Glomerular visceral epithelial cell (primary cell): ENCODE results near the gene TTC22.

ENCODE experiments used
- DNase-seq: peaks from one replicate; pipeline ENCODE4 v3.0.0-alpha.2; 2016; ENCODE audit errors: extremely low spot score

Gene TTC22

GRCh38 chr1:54751426-54751825 is 49.7 kb downstream of the TTC22 start:
- DNase-seq, result no peak

DNA sequence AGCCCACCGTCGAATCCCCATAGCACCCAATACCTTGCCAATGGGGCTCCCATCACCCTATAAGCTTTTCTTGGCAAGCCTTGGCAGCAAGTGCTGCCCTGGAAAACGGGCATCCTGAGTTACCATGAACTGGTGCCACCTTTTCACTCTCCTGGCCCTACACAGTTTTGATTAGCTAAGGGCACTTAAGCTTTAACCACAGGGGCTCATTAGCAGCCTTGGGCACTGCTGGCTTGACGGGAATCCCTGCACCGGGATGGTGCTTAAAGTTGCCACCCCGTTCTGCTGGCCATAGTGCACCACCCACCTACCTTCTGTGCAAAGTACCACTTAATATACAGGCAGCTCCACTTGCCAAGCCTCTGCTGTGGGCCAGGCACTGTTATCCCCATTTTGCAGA is 50.5 kb downstream of the TTC22 start:
- no peak for DNase-seq

GRCh38 chr1:54748094-54748835 is 52.9 kb downstream of the TTC22 start:
- DNase-seq, result no peak

DNA sequence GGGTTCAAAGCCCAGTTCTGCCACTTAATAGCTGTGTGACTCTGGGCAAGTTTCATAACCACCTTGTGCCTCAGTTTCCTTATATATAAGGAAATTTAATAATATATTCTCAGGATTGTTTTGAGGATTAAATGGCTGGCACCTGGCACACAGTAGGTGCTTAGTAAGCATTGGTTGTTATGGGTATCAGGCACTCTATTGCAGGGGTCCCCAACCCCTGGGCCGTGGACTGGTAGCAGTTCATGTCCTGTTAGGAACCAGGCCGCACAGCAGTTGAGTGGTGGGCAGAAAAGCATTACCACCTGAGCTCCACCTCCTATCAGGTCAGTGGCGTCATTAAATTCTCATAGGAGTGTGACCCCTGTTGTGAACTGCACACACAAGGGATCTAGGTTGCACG is 55.3 kb downstream of the TTC22 start:
- DNase-seq, result no peak

DNA sequence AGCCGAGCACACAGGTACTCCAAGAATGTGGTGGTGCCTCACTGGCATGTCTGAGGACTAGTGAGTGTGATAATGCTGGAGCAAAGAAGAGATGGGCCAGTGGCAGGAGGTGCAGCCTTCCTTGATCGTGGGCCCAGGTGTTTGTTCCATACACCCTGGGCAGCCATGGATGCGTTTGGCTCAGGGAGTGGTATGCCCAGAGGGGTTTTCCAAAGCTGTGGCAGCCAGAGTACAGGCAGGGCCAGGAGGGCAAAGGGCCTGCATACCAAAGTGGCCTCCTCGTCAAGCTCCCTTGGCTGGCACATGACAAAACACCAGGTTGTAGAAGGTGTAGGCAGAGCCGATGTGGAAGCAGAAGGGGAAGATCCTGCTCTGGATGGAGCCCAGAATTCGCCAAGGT is 55.8 kb downstream of the TTC22 start:
- DNase-seq, result no peak

- no peak for DNase-seq
These were observed 56.4 kb downstream of the TTC22 start for GRCh38 chr1:54744696-54745095.

DNA sequence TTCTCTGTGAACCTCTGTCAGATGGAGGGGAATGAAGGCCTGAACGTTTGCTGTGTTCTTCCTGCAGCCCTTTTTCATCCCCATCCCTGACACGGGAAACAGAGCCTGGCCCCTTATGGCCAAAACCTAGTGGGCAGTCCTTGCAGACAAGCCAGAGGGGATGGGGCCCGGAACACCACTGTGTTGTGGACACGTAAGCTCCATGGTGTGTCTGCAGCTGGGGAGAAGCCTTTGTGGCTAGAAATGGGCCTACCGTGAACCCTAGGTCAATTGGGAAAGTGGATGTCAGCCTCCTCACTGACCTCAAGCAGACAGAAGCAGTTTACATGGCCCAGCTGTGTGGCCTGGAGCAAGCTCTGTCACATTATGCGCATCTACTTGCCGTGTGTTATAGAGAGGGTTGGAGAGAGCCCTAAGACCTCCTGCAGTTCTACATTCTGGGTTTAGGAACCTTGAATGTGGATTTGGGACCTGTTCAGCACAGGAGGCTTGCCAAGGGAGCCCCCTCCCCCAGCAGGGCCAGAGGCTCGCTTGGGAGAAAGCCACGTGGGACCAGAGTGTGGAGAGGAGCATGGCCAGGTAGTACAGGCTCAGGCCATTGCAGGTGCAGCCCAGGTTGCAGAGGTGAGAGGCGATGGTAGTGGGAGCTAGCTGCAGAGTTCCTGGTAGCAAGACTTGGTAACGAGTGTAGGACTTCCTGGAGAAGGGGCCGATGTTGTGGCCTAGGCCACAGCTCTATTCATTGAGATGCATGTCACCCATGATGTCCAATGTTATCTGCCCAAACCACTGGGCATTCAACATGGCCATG is 57.5 kb downstream of the TTC22 start:
- no peak for DNase-seq

DNA sequence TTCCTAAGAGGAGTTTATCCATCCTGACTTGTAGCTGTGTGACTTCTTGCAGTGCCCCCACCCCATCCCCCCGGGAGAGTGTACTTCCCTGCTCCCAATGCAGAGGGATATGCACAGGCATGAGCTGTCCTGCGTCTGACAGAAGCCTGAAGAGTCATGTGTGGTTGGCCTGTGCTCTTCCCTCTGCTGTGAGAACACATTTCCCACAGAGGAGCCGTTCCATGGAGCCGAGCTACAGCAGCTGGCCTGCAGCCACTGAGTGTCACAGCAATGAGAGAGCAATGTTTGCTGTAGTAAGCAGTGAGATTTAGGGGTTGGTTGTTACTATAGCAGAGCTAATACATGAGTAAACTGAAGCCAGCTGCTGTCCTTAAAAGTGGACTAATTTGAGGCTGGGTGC is 58.8 kb downstream of the TTC22 start:
- DNase-seq, result no peak

DNA sequence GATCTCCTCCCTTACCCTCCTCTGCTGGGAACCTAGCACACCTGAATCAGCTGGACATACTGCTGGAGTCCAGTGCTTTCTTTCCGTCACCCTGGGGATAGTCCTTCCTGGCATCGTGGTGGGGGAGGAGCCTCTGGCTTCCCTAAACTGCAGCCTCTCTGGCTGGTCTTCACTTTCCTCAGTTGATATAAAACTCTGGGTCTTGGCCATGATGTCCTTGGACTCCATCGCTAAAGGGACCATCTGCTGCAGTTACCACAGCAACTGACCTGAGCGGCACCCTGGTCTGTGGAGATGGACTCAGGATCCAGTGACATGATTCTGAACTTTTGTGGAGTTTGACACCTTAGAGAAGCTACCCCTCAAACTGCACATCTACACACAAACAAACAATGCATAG is 59.6 kb downstream of the TTC22 start:
- DNase-seq, result no peak

DNA sequence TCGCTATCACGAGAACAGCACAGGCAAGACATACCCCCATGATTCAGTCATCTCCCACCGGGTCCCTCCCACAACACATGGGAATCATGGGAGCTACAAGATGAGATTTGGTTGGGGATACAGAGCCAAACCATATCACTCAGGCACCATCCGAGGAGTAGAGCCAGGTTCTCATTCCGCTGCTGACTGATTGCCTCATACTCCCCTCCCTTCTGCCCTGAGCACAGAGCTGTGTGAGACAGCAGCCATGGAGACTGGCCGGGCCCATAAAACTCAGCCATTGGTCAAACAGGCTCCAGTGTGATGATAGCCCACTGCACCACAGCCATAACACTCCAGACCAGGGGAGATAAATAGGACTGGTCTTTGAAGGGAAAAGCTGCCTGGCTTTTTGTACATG is 62.9 kb downstream of the TTC22 start:
- DNase-seq, result no peak

GRCh38 chr1:54736685-54737084 is 64.4 kb downstream of the TTC22 start:
- DNase-seq, result no peak
